ENCODE results near the gene BOC.

- TF ChIP-seq CTCF (IDR thresholded peaks at IDR 0.05; ENCODE audit: low read depth, low read length, poor library complexity, severe bottlenecking) (no peak), EZH2phosphoT487 (IDR thresholded peaks at IDR 0.05; ENCODE audit: borderline replicate concordance, low read length) (no peak)
These were observed 57.0 kb downstream of the BOC start for GRCh38 chr3:113268311-113268710.

All from DOHH2 (cell line).